Dendritic cell treated with granulocyte-macrophage colony-stimulating factor and Interleukin-4, amounts not matched to agents 40 ng/mL and 50 ng/mL, for 4 days (primary cell): Measurements from ENCODE around the gene TVP23C.
A peak's percentile ranks its signal among the peaks of the same experiment; 100 is the strongest.
"Not testable (repeated sequence)": the region's sequence is repeated elsewhere in the genome, so short reads cannot be mapped to it uniquely, and the experiment has no call there.

Experiments
- H3K27ac Mint-ChIP-seq: one replicate; pipeline ENCODE4 v1.8.0; 2022; ENCODE audit warnings: mild to moderate bottlenecking, mixed read lengths
- H3K27me3 Mint-ChIP-seq: one replicate; pipeline ENCODE4 v1.8.0; 2022; ENCODE audit warnings: mild to moderate bottlenecking, mixed read lengths
- H3K36me3 Mint-ChIP-seq: one replicate; pipeline ENCODE4 v1.8.0; 2022; ENCODE audit warnings: low read depth, mixed read lengths
- H3K4me1 Mint-ChIP-seq: one replicate; pipeline ENCODE4 v1.8.0; 2022; ENCODE audit warnings: low read depth, mixed read lengths
- H3K4me3 Mint-ChIP-seq: one replicate; pipeline ENCODE4 v1.8.0; 2022; ENCODE audit warnings: mild to moderate bottlenecking, moderate library complexity, mixed read lengths
- H3K9me3 Mint-ChIP-seq: one replicate; pipeline ENCODE4 v1.8.0; 2022; ENCODE audit warnings: mixed read lengths
- intact Hi-C: fragments of 100-400 bp; cut with micrococcal nuclease; formaldehyde crosslinking; loops from one replicate; pipeline ENCODE4 v1.15.0; 2022

Gene TVP23C

DNA sequence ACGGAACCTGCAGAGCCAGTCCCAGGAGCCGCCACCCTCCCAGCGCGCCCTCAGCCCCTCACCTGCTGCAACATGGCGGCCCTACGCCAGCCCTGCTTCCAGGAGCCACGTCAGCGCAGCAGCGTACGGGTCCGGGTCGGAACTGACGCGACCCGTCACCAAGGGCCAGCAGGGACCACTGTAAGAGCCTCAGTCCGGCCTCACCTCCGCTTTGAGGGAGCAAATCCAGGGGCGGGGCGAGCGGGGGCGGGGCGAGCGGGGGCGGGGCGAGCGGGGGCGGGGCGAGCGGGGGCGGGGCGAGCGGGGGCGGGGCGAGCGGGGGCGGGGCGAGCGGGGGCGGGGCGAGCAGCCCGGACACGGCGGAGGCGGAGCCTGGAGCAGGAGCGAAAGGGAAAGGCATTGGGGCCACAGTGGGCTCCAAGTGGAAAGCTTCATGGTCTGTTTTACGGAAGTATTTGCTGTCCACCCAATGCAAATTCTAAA, at the start of gene TVP23C:
Gene TVP23C (minus strand): TSS at position 109 of the 483 bp plus-strand sequence. CDS start 35 bp downstream, at position 74.
- peak within 1 kb of the TSS; percentile 71 for H3K27ac Mint-ChIP-seq

DNA sequence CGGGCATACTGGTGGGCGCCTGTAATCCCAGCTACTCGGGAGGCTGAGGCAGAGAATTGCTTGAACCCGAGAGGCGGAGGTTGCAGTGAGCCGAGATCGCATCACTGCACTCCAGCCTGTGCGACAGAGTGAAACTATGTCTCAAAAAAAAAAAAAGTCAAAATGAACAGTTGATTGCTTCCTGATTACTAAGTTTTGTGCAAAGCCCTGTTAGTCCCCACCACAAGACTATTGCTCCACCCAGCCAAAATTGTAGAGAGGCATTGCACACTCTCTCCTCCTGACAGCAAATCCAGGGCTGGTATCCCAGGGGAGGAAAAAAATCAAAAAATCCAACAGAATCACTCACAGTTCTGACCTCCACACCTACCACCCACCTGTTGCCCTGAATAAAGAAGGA, 29.7 kb upstream of the TVP23C start:
- peaks cover 11% of the 10 kb centered on the region for H3K4me1 Mint-ChIP-seq
- H3K36me3 Mint-ChIP-seq, H3K4me3 Mint-ChIP-seq, H3K9me3 Mint-ChIP-seq, H3K27ac Mint-ChIP-seq, intact Hi-C loops: not testable (repeated sequence)
- H3K27me3 Mint-ChIP-seq: peaks cover 29% of the 10 kb centered on the region

More for the DNA sequence above, at the start of gene TVP23C:
- H3K4me3 Mint-ChIP-seq: peak within 1 kb of the TSS; percentile 92
- H3K36me3 Mint-ChIP-seq, H3K27me3 Mint-ChIP-seq, H3K4me1 Mint-ChIP-seq, H3K9me3 Mint-ChIP-seq, intact Hi-C loops: not testable (repeated sequence)

DNA sequence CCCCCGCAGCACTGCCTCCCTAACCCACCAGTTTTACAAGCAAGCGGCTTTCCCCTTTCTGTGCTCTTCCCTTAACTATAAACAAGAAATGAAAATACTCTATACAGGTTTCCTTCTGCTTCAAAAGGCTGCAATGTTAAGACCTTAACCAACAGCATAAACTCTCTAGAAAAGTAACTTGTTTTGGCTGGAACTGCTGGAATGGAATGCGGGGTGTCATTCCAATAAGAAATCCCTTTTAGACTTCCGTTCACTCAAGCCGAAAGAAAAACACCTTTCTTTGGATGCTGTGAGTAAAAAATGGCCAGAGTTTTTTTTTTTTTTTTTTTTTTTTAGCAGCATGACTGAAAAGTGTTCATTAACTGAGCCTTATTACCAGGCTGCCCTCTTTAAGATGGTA, 28.7 kb upstream of the TVP23C start:
- peaks cover 11% of the 10 kb centered on the region for H3K4me1 Mint-ChIP-seq
- H3K4me3 Mint-ChIP-seq, intact Hi-C loops, H3K9me3 Mint-ChIP-seq, H3K36me3 Mint-ChIP-seq, H3K27ac Mint-ChIP-seq: not testable (repeated sequence)
- peaks cover 32% of the 10 kb centered on the region for H3K27me3 Mint-ChIP-seq

DNA sequence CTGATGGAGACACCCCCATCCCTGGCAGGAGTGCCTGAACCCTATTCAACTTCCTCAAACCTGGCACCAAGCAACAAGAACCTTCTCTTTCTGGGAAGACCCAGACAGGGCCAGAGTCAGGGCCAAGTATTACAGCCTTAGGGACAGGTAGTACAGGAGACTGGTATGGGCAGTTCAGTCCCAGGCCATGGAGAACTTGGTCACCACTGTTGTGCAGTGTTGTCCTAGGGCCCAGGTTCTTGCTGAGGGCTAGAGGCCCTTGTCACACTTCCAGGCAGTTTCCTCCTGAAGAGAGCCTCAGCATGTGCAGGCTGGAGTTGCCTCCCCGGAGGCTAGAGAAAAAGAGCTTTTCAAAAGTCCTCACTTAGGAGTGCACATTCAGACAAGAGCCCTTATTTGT, 27.6 kb upstream of the TVP23C start:
- peaks cover 11% of the 10 kb centered on the region for H3K4me1 Mint-ChIP-seq
- peaks cover 39% of the 10 kb centered on the region for H3K27me3 Mint-ChIP-seq
- H3K36me3 Mint-ChIP-seq, H3K27ac Mint-ChIP-seq, intact Hi-C loops, H3K4me3 Mint-ChIP-seq, H3K9me3 Mint-ChIP-seq: not testable (repeated sequence)

DNA sequence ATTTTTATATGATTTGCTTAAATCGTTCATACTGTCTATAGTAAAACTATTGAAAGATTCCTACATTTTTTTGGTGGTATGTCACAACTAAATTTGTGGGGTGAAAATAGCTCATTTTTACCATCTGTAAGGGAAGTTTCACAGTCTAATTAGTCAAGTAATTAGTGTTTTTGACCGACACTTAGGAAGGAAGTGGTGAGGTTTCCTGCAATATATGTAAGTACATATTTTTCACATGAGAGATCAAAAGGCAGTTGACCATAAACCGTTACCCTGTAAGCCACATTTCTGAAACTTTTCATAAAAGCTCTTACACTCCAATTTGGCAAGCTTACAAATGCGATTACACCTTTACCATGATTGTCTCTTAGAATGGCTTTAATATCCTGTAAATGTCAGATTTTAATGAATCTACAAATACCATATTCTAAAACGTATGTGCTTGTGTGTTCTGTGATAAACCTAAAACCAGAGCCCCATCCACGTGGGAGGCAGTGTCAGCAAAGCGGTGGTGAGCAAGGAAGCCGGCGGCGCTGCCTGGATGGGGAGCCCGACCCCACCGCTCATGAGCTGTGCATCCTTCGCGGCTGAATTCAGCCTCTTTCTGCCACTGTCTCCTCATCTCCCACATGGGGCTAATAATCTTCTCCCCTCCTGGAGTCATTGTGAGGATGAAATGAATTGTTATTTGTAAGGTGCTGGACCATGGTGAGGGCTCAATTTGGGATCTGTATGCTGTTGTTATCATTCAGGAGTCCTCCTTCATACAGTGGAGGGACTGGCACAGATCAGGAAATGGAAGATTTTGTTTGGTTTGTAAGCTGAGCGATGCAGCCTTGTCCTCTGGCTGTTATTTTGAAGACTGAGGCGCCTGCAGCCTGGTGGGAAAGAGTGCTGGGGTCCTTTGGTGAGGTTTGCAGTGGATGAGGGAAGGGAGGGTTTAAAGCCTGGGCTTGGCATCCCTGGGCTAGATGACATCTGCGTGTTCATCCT, 26.6 kb upstream of the TVP23C start:
- H3K36me3 Mint-ChIP-seq, intact Hi-C loops, H3K9me3 Mint-ChIP-seq, H3K4me3 Mint-ChIP-seq, H3K27ac Mint-ChIP-seq: not testable (repeated sequence)
- peaks cover 39% of the 10 kb centered on the region for H3K27me3 Mint-ChIP-seq
- peaks cover 11% of the 10 kb centered on the region for H3K4me1 Mint-ChIP-seq

DNA sequence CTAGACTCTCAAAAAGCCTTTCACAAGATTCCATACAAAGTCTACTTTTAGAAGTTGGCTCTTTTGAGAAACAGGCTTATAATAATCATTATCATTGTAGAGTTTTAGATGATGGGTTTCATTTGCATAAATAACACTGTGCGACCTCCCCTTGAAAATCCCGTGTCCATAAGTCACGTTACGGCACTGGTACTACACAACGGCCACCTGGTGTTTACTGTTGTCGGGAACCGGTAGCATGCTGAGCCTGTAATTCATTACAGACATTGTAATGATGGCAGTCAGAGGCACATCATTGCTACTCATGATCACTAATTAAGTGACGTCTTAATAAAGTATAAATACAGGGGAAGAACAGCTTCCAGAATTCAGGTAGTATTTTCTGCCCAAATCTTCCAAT, 24.7 kb upstream of the TVP23C start:
- intact Hi-C loops, H3K9me3 Mint-ChIP-seq, H3K36me3 Mint-ChIP-seq, H3K4me3 Mint-ChIP-seq, H3K27ac Mint-ChIP-seq, H3K4me1 Mint-ChIP-seq: not testable (repeated sequence)
- H3K27me3 Mint-ChIP-seq: peaks cover 39% of the 10 kb centered on the region

DNA sequence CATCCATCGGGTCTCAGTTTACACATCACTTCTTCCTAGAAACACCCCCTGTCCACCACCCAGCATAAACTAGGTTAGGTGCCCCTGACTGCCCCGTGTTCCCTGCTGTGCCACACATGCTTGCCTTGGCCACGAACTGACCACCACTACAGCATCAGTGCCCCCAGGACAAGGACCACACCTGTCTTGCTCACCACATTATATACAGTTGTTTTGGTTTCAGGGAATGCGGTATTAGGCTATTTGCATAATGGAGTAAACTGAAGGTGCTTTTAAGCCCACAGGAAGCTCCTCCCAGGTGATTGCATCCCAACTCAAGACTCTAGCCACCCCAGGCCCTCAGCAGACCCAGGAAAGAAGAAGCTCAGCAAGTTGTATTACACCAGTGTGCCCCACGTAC, 20.0 kb upstream of the TVP23C start:
- H3K36me3 Mint-ChIP-seq, H3K4me3 Mint-ChIP-seq, H3K4me1 Mint-ChIP-seq, H3K9me3 Mint-ChIP-seq, intact Hi-C loops, H3K27ac Mint-ChIP-seq: not testable (repeated sequence)
- peaks cover 19% of the 10 kb centered on the region for H3K27me3 Mint-ChIP-seq

DNA sequence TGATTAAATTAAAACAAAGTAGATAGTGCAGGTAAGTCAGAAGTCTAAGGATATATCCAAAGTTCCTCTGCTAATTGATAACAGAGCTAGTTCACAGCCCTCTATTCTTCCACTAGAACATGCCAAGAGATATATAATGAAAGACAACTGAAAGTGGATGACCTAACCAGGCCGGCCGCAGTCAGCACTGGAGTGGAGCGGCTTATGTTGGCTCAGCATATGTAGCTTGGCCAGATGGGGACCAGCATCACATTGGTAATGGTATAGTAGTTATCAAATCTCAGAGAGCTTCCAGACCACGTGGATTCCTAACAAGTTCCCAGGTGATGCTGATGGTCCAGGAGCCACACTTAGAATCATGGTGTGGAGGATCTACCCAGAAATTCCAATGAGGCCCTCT, 18.2 kb upstream of the TVP23C start:
- intact Hi-C loops, H3K27me3 Mint-ChIP-seq, H3K4me3 Mint-ChIP-seq, H3K9me3 Mint-ChIP-seq, H3K36me3 Mint-ChIP-seq, H3K27ac Mint-ChIP-seq, H3K4me1 Mint-ChIP-seq: not testable (repeated sequence)

DNA sequence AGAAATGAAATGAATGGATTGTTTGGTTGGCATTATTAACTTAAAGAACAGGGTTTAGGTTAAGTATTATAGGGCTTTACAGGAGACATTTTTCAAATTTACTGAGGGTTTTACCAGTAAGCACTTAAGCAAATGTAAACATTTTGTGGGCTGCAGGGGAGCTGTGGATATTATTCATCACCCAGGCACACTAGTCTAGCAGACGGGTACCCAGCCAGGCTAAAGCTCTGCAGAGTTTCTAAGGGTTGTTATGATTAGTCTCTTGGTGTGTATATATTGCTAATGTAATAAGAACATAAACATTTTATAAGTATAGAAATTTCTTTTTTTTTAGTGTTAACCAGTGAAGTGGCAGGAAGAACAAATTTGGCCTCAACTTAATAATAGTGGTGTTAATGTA, 13.6 kb upstream of the TVP23C start:
- H3K9me3 Mint-ChIP-seq, H3K36me3 Mint-ChIP-seq, H3K4me3 Mint-ChIP-seq, intact Hi-C loops, H3K27ac Mint-ChIP-seq, H3K4me1 Mint-ChIP-seq: not testable (repeated sequence)
- H3K27me3 Mint-ChIP-seq: peaks cover 11% of the 10 kb centered on the region

DNA sequence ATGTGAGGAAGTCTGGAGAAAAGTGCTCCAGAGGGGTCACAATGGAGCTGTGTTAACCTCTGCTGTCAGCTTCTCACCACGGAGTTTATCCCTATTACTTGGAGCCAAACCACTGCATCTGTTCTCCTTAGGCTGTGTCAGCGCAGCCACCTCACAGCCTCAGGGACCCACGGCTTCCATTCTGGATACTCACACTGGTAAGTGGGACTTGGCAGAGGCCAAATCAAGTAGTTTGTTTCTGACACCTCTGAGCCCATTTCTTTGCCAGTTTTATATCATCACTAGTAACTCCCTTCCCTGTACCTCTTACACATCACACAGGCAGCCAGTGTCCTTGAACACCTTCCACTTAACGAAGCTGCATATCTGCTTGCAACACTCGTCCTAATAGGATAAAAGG, 11.4 kb upstream of the TVP23C start:
- H3K27me3 Mint-ChIP-seq, H3K4me1 Mint-ChIP-seq, H3K36me3 Mint-ChIP-seq, intact Hi-C loops, H3K27ac Mint-ChIP-seq, H3K4me3 Mint-ChIP-seq, H3K9me3 Mint-ChIP-seq: not testable (repeated sequence)

DNA sequence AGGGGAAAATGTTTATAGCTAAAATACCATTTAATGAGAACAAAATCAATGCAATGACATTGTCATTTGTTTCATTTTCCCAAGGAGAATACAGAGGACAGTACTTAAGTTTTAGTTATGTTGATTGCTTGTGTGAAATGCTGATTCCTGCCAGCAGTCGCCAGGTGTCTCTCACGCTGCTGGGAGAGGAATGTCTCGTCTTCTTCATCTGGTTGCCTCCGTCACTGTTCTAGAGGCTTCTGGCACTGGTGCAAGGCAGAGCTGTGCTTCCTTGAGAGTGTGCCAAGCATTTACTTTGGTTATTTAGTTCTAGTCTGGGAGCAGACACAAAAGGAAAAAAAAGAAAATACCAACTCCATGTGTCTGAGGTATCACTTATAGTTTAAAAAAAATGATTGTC, 10.6 kb upstream of the TVP23C start:
- H3K4me3 Mint-ChIP-seq, H3K27me3 Mint-ChIP-seq, H3K9me3 Mint-ChIP-seq, H3K27ac Mint-ChIP-seq, intact Hi-C loops, H3K36me3 Mint-ChIP-seq, H3K4me1 Mint-ChIP-seq: not testable (repeated sequence)

DNA sequence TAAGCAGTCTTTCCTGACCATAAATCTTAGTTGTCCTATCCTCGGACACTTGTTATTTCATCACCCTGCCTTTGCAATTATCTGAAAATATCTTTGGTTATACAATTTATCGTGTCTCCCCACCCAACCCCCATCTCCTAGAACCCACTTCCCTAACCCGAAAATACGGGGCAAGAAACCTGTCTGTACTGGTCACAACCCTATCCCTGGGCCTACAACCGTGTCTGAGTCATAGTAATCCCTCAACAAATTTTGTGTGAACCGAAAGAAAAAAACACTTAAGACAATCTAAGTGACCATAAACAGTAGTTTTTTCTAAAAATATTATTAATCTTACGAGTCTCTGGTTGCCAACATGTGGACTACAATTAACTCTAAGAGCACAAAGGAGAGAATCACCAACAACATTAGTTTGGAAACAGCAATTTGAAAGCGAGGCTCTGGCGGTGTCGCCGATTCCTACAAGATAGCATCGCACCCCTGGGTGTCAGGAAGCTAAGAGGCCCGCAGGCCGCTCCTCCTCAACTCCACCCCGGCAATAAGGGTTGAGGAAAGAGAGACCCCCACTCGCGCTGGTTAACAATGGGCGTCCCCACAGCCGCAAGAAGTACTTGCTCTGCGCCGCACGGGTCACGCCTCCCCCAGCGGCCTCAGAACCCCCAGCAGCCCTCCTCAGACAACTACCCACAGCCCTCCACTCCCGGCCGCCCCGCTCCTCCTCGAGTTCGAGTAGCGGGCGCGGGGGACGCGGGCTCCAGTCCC, 489 bp downstream of the TVP23C start:
- H3K4me1 Mint-ChIP-seq, H3K36me3 Mint-ChIP-seq, intact Hi-C loops, H3K27me3 Mint-ChIP-seq, H3K9me3 Mint-ChIP-seq: not testable (repeated sequence)
- Mint-ChIP-seq H3K4me3 (peak overlapping the region; percentile 92), H3K27ac (peak overlapping the region; percentile 71)

DNA sequence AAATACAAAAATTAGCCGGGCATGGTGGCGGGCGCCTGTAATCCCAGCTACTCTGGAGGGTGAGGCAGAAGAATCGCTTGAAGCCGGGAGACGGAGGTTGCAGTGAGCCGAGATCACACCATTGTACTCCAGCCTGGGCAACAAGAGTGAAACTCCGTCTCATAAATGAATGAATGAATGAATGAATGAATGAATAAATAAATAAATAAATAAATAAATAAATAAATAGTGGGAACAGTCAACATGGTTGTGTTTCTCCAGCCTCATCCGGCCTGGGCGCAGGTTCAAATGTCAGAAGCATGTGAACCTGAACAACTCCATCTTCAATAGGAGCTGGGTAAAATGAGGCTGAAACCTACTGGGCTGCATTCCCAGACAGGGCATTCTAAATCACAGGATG, 1.8 kb downstream of the TVP23C start:
- H3K4me3 Mint-ChIP-seq, H3K4me1 Mint-ChIP-seq, H3K27ac Mint-ChIP-seq, H3K27me3 Mint-ChIP-seq, H3K36me3 Mint-ChIP-seq, intact Hi-C loops, H3K9me3 Mint-ChIP-seq: not testable (repeated sequence)

DNA sequence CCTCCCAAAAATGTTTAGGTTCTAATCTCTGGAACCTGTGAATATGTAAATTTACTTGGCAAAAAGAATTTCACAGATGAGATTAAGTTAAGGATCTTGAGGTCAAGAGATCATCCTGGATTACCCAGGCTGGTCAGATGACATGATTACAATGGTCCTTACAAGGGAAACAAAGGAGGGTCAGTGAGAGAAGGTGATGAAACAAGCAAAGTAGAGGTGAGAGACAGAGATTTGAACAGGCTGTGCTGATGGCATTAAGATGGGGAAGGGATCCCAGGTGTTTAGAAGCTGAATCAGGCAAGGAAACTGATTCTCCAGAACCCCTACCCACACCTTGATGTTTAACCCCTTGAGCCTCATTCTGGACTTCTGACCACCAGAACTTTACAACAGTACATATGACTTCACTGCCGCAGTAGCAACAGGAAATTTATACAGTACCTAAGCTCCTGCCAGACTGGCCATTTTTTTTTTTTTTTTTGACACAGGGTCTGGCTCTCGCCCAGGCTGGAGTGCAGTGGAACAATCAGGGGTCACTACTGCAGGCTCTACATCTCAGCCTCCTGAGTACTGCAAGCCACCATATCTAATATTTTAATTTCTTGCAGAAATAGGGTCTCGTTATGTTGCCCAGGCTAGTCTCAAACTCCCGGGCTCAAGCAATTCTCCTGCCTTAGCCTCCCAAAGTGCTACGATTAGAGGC, 4.7 kb downstream of the TVP23C start:
- H3K36me3 Mint-ChIP-seq, H3K4me3 Mint-ChIP-seq, intact Hi-C loops, H3K4me1 Mint-ChIP-seq, H3K9me3 Mint-ChIP-seq, H3K27ac Mint-ChIP-seq, H3K27me3 Mint-ChIP-seq: not testable (repeated sequence)
